ENCODE results near the gene SFTPA1.

GRCh38 chr10:79629955-79630327 is 19.2 kb downstream of the SFTPA1 start:
- no peak for TF ChIP-seq POLR2A (IDR thresholded peaks at IDR 0.05; ENCODE audit: low read depth)
- no peak for TF ChIP-seq CTCF (IDR thresholded peaks at IDR 0.05)
